HEK293 (cell line): ENCODE measurements around the gene KCNAB1.

Experiments
- CTCF ChIA-PET: fragments of 350-600 bp; formaldehyde crosslinking; extraction: SDS; loops from one replicate; lab custom pipeline; 2021; ENCODE audit warnings: antibody characterized with exemption; lab: Yijun Ruan, JAX
- POLR2A ChIA-PET: fragments of 300-600 bp; formaldehyde crosslinking; extraction: SDS; loops from one replicate; lab custom pipeline; 2020; ENCODE audit warnings: antibody characterized with exemption, inconsistent platforms; lab: Yijun Ruan, JAX
- H3K27ac ChIP-seq: fragments of 200-500 bp; sonication (Bioruptor generic); 2 replicates; pipeline ENCODE4 v1.5.1; 2014; ENCODE audit warnings: low read depth, low read length, control low read depth, inconsistent platforms; ENCODE audit errors: extremely low read depth
- H3K36me3 ChIP-seq, 2 experiments: fragments of 200-500 bp in 1 of 2; sonication (Bioruptor generic) in 1 of 2; 1 replicate in 1 of 2; 2 replicates in 1 of 2; pipeline ENCODE4 v1.5.1; 2014 to 2017; ENCODE audit warnings: inconsistent platforms in 2 of 2, low read length in 2 of 2; ENCODE audit not compliant: control insufficient read depth in 2 of 2, insufficient read depth in 1 of 2
- H3K4me1 ChIP-seq: fragments of 200-500 bp; sonication (Bioruptor generic); 2 replicates; pipeline ENCODE4 v1.5.1; 2014; ENCODE audit warnings: mild to moderate bottlenecking, low read length, inconsistent platforms; ENCODE audit not compliant: control insufficient read depth, insufficient read depth
- H3K4me3 ChIP-seq: 2 replicates; pipeline ENCODE4 v1.5.1; 2011; ENCODE audit warnings: low read depth, mild to moderate bottlenecking, control low read depth, low read length, moderate library complexity
- H3K9me3 ChIP-seq: fragments of 200-500 bp; sonication (Bioruptor generic); 2 replicates; pipeline ENCODE4 v1.5.1; 2014; ENCODE audit warnings: low read depth, low read length, inconsistent platforms; ENCODE audit not compliant: control insufficient read depth, insufficient read depth
- EGR2 ChIP-seq: fragments of 450-650 bp; formaldehyde crosslinking; IDR thresholded peaks from 2 replicates; pipeline ENCODE4 v1.5.1; 2016; ENCODE audit warnings: low read depth, missing biosample characterization, missing genetic modification characterization
- KLF9 ChIP-seq: fragments of 450-650 bp; formaldehyde crosslinking; IDR thresholded peaks from 2 replicates; pipeline ENCODE4 v1.5.1; 2016; ENCODE audit warnings: missing biosample characterization, missing genetic modification characterization, low read depth
- SALL2 ChIP-seq: fragments of 450-650 bp; formaldehyde crosslinking; IDR thresholded peaks from 2 replicates; pipeline ENCODE4 v1.5.0; 2017; ENCODE audit warnings: missing biosample characterization, mild to moderate bottlenecking, missing genetic modification characterization, borderline replicate concordance
- TRIM28 ChIP-seq: IDR thresholded peaks from 2 replicates; pipeline ENCODE4 v1.6.1; 2011; ENCODE audit warnings: low read length, control low read depth, borderline replicate concordance
- WT1 ChIP-seq: fragments of 450-650 bp; formaldehyde crosslinking; IDR thresholded peaks from 2 replicates; pipeline ENCODE4 v1.5.1; 2016; ENCODE audit warnings: missing biosample characterization, missing genetic modification characterization
- ZBTB21 ChIP-seq: fragments of 450-650 bp; formaldehyde crosslinking; IDR thresholded peaks from 2 replicates; pipeline ENCODE4 v1.5.1; 2017; ENCODE audit warnings: missing biosample characterization, missing genetic modification characterization
- ZBTB48 ChIP-seq: fragments of 450-650 bp; formaldehyde crosslinking; IDR thresholded peaks from 2 replicates; pipeline ENCODE4 v1.5.1; 2016; ENCODE audit warnings: missing biosample characterization, missing genetic modification characterization
- ZBTB7A ChIP-seq: fragments of 450-650 bp; formaldehyde crosslinking; IDR thresholded peaks from 2 replicates; pipeline ENCODE4 v1.5.1; 2016; ENCODE audit warnings: low read depth, missing biosample characterization, missing genetic modification characterization
- ZNF121 ChIP-seq: fragments of 450-650 bp; formaldehyde crosslinking; IDR thresholded peaks from 2 replicates; pipeline ENCODE4 v1.5.1; 2016; ENCODE audit warnings: missing biosample characterization, missing genetic modification characterization
- ZNF138 ChIP-seq: fragments of 450-650 bp; formaldehyde crosslinking; IDR thresholded peaks from 2 replicates; pipeline ENCODE4 v1.5.1; 2016; ENCODE audit warnings: missing biosample characterization, missing genetic modification characterization, borderline replicate concordance
- ZNF335 ChIP-seq: fragments of 450-650 bp; formaldehyde crosslinking; conservative IDR thresholded peaks from 2 replicates; pipeline ENCODE4 v1.5.1; 2016; ENCODE audit warnings: missing biosample characterization, missing genetic modification characterization
- ZNF423 ChIP-seq: fragments of 450-650 bp; formaldehyde crosslinking; IDR thresholded peaks from 2 replicates; pipeline ENCODE4 v1.5.1; 2016; ENCODE audit warnings: missing biosample characterization, missing genetic modification characterization
- ZNF48 ChIP-seq: fragments of 450-650 bp; formaldehyde crosslinking; IDR thresholded peaks from 2 replicates; pipeline ENCODE4 v1.5.1; 2016; ENCODE audit warnings: missing biosample characterization, missing genetic modification characterization
- ZNF514 ChIP-seq: fragments of 450-650 bp; formaldehyde crosslinking; IDR thresholded peaks from 2 replicates; pipeline ENCODE4 v1.5.1; 2016; ENCODE audit warnings: missing biosample characterization, missing genetic modification characterization
- ZNF596 ChIP-seq: fragments of 450-650 bp; IDR thresholded peaks from 2 replicates; pipeline ENCODE4 v1.5.0; 2018; ENCODE audit warnings: missing biosample characterization, mild to moderate bottlenecking, missing genetic modification characterization, moderate library complexity
- TF ChIP-seq, protein P1 (sequence below): fragments of 450-650 bp; formaldehyde crosslinking; IDR thresholded peaks from 2 replicates; pipeline ENCODE4 v1.5.1; 2016; ENCODE audit warnings: missing biosample characterization, missing genetic modification characterization, borderline replicate concordance
- TF ChIP-seq, protein P2 (sequence below): fragments of 450-650 bp; formaldehyde crosslinking; IDR thresholded peaks from 2 replicates; pipeline ENCODE4 v1.5.1; 2016; ENCODE audit warnings: missing biosample characterization, missing genetic modification characterization
- TF ChIP-seq, protein P3 (sequence below): fragments of 450-650 bp; formaldehyde crosslinking; IDR thresholded peaks from 2 replicates; pipeline ENCODE4 v1.5.1; 2016; ENCODE audit warnings: missing biosample characterization, missing genetic modification characterization
- TF ChIP-seq, protein P4 (sequence below): fragments of 450-650 bp; formaldehyde crosslinking; IDR thresholded peaks from 2 replicates; pipeline ENCODE4 v1.5.1; 2016; ENCODE audit warnings: missing biosample characterization, missing genetic modification characterization, borderline replicate concordance

KCNAB1 gene

DNA sequence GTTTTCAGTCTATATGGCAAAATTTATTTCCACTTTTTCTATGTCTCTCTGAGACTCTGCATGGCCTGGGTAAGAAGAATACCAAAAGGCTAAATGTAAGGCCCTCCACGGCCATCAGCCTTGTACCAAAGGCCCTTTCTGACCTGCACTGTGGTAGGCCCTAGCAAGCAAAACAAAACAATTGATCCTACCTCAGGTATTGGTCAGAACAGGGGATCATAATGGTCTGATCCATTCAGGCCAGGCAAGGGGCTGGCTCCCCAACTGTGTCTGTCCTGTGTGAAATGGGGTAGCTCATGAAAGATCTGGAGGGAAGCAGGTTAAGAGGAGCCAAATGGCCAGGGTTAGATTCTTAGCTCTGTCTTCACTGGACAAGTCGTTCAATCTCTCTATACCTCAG lies 253.3 kb downstream of the KCNAB1 start (continued):
- TF ChIP-seq, protein P1, sequence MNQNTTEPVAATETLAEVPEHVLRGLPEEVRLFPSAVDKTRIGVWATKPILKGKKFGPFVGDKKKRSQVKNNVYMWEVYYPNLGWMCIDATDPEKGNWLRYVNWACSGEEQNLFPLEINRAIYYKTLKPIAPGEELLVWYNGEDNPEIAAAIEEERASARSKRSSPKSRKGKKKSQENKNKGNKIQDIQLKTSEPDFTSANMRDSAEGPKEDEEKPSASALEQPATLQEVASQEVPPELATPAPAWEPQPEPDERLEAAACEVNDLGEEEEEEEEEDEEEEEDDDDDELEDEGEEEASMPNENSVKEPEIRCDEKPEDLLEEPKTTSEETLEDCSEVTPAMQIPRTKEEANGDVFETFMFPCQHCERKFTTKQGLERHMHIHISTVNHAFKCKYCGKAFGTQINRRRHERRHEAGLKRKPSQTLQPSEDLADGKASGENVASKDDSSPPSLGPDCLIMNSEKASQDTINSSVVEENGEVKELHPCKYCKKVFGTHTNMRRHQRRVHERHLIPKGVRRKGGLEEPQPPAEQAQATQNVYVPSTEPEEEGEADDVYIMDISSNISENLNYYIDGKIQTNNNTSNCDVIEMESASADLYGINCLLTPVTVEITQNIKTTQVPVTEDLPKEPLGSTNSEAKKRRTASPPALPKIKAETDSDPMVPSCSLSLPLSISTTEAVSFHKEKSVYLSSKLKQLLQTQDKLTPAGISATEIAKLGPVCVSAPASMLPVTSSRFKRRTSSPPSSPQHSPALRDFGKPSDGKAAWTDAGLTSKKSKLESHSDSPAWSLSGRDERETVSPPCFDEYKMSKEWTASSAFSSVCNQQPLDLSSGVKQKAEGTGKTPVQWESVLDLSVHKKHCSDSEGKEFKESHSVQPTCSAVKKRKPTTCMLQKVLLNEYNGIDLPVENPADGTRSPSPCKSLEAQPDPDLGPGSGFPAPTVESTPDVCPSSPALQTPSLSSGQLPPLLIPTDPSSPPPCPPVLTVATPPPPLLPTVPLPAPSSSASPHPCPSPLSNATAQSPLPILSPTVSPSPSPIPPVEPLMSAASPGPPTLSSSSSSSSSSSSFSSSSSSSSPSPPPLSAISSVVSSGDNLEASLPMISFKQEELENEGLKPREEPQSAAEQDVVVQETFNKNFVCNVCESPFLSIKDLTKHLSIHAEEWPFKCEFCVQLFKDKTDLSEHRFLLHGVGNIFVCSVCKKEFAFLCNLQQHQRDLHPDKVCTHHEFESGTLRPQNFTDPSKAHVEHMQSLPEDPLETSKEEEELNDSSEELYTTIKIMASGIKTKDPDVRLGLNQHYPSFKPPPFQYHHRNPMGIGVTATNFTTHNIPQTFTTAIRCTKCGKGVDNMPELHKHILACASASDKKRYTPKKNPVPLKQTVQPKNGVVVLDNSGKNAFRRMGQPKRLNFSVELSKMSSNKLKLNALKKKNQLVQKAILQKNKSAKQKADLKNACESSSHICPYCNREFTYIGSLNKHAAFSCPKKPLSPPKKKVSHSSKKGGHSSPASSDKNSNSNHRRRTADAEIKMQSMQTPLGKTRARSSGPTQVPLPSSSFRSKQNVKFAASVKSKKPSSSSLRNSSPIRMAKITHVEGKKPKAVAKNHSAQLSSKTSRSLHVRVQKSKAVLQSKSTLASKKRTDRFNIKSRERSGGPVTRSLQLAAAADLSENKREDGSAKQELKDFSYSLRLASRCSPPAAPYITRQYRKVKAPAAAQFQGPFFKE (tag by site-specific recombination) = no peak
- TF ChIP-seq SALL2 (tag by site-specific recombination) (no peak), ZNF423 (no peak), WT1 (tag by site-specific recombination) (no peak), ZNF514 (no peak), EGR2 (tag by site-specific recombination) (no peak), ZNF138 (tag by site-specific recombination) (no peak), ZBTB21 (tag by site-specific recombination) (no peak)

DNA sequence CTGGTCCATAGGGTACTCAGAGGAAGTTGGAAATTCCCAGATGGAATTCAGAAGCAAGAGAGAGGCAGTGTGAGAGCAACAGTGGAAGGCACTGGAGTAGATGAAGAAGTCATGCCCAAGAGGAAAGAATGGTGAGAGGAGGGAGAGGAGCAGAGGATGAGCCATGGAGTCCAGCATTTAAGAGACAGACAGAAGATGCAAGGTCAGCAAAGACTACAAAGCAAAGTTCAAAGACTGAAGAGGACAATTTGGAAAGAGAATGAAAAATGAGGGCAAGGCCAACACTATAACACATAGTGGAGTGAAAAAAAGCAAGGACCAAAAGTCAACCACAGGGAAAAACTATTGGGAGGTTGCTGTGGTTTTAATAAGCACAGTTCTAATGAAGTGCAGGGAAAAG lies 255.8 kb downstream of the KCNAB1 start:
- TF ChIP-seq ZNF596 (tag by site-specific recombination) (no peak), ZBTB48 (tag by site-specific recombination) (no peak), ZNF48 (tag by site-specific recombination) (no peak), ZBTB7A (tag by site-specific recombination) (no peak)
- CTCF ChIA-PET = interaction anchor here (2.0 kb wide), 1 partner anchor 224 kb away, joined by 8 read pairs; no protein-coding TSS in a partner anchor
- POLR2A ChIA-PET = no interaction called here

DNA sequence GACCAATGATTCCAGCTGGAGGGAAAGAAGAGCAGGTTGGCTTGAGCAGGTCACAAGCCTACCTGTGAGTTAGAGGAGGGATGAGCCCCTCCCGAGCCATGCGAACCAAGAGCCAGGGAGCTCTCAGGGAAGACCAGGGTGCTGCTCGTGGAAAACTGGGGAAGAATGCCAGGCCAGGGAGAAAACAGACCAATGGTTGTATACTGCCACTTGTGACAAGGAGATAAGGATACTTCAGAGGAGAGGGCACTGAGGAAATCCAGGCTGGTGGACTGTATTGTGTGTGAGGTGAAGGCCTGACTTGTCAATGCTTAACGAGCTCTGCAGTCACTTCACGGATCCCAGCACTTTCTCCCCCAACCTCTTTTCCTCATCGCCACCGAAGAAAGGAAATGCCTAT lies 256.9 kb downstream of the KCNAB1 start:
- POLR2A ChIA-PET = no interaction called here
- Histone ChIP-seq H3K36me3 (no peaks in the 10 kb centered on the region), H3K4me1 (no peaks in the 10 kb centered on the region), H3K9me3 (no peaks in the 10 kb centered on the region), H3K4me3 (no peak overlapping the region), H3K27ac (no peak overlapping the region)
- CTCF ChIA-PET = interaction anchor here (0.7 to 2.0 kb wide), 2 partner anchors 215 to 225 kb away, joined by 3 to 8 read pairs; no protein-coding TSS in a partner anchor
- TF ChIP-seq, protein P2, sequence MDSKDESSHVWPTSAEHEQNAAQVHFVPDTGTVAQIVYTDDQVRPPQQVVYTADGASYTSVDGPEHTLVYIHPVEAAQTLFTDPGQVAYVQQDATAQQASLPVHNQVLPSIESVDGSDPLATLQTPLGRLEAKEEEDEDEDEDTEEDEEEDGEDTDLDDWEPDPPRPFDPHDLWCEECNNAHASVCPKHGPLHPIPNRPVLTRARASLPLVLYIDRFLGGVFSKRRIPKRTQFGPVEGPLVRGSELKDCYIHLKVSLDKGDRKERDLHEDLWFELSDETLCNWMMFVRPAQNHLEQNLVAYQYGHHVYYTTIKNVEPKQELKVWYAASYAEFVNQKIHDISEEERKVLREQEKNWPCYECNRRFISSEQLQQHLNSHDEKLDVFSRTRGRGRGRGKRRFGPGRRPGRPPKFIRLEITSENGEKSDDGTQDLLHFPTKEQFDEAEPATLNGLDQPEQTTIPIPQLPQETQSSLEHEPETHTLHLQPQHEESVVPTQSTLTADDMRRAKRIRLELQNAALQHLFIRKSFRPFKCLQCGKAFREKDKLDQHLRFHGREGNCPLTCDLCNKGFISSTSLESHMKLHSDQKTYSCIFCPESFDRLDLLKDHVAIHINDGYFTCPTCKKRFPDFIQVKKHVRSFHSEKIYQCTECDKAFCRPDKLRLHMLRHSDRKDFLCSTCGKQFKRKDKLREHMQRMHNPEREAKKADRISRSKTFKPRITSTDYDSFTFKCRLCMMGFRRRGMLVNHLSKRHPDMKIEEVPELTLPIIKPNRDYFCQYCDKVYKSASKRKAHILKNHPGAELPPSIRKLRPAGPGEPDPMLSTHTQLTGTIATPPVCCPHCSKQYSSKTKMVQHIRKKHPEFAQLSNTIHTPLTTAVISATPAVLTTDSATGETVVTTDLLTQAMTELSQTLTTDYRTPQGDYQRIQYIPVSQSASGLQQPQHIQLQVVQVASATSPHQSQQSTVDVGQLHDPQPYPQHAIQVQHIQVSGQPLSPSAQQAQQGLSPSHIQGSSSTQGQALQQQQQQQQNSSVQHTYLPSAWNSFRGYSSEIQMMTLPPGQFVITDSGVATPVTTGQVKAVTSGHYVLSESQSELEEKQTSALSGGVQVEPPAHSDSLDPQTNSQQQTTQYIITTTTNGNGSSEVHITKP (tag by site-specific recombination) = no peak
- no peak for TF ChIP-seq ZNF121 (tag by site-specific recombination)
- TF ChIP-seq, protein P3, sequence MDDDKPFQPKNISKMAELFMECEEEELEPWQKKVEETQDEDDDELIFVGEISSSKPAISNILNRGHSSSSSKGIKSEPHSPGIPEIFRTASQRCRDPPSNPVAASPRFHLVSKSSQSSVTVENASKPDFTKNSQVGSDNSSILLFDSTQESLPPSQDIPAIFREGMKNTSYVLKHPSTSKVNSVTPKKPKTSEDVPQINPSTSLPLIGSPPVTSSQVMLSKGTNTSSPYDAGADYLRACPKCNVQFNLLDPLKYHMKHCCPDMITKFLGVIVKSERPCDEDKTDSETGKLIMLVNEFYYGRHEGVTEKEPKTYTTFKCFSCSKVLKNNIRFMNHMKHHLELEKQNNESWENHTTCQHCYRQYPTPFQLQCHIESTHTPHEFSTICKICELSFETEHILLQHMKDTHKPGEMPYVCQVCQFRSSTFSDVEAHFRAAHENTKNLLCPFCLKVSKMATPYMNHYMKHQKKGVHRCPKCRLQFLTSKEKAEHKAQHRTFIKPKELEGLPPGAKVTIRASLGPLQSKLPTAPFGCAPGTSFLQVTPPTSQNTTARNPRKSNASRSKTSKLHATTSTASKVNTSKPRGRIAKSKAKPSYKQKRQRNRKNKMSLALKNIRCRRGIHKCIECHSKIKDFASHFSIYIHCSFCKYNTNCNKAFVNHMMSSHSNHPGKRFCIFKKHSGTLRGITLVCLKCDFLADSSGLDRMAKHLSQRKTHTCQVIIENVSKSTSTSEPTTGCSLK = no peak
- TF ChIP-seq, protein P4, sequence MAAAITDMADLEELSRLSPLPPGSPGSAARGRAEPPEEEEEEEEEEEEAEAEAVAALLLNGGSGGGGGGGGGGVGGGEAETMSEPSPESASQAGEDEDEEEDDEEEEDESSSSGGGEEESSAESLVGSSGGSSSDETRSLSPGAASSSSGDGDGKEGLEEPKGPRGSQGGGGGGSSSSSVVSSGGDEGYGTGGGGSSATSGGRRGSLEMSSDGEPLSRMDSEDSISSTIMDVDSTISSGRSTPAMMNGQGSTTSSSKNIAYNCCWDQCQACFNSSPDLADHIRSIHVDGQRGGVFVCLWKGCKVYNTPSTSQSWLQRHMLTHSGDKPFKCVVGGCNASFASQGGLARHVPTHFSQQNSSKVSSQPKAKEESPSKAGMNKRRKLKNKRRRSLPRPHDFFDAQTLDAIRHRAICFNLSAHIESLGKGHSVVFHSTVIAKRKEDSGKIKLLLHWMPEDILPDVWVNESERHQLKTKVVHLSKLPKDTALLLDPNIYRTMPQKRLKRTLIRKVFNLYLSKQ (tag by site-specific recombination) = no peak
- no peak for TF ChIP-seq KLF9
- TF ChIP-seq ZNF335 (tag by site-specific recombination) = no peak
- no peak for TF ChIP-seq TRIM28

More for the DNA sequence above, 255.8 kb downstream of the KCNAB1 start:
- no peaks in the 10 kb centered on the region for H3K36me3 ChIP-seq
- H3K9me3 ChIP-seq = no peaks in the 10 kb centered on the region
- H3K27ac ChIP-seq = no peak overlapping the region
- no peak overlapping the region for H3K4me3 ChIP-seq
- no peaks in the 10 kb centered on the region for H3K4me1 ChIP-seq
